ENCODE measurements around the gene MYO10.

MYO10 gene

GRCh38 chr5:16918891-16919671, 17.0 kb downstream of the MYO10 start:
- no peak for FAIRE-seq

GRCh38 chr5:16918156-16918555, 17.9 kb downstream of the MYO10 start:
- no peak for FAIRE-seq
- DNase-seq (ENCODE audit: extremely low spot score, insufficient read length, low read depth): no peak

More at GRCh38 chr5:16918891-16919671, 17.0 kb downstream of the MYO10 start:
- DNase-seq (ENCODE audit: extremely low spot score, insufficient read length, low read depth): no peak

GRCh38 chr5:16916262-16916878, 19.7 kb downstream of the MYO10 start:
- FAIRE-seq: no peak
- DNase-seq (ENCODE audit: extremely low spot score, insufficient read length, low read depth): no peak

GRCh38 chr5:16914584-16914983, 21.5 kb downstream of the MYO10 start:
- FAIRE-seq (no peak), DNase-seq (ENCODE audit: extremely low spot score, insufficient read length, low read depth) (no peak)

GRCh38 chr5:16914108-16914435, 22.0 kb downstream of the MYO10 start:
- FAIRE-seq: no peak

GRCh38 chr5:16913187-16914107, 22.6 kb downstream of the MYO10 start:
- FAIRE-seq: no peak
- no peak for DNase-seq (ENCODE audit: extremely low spot score, insufficient read length, low read depth)

More at GRCh38 chr5:16914108-16914435, 22.0 kb downstream of the MYO10 start:
- no peak for DNase-seq (ENCODE audit: extremely low spot score, insufficient read length, low read depth)

GRCh38 chr5:16912080-16912479, 24.0 kb downstream of the MYO10 start:
- no peak for DNase-seq (ENCODE audit: extremely low spot score, insufficient read length, low read depth)
- FAIRE-seq: no peak

- FAIRE-seq (no peak), DNase-seq (ENCODE audit: extremely low spot score, insufficient read length, low read depth) (no peak)
Measured at GRCh38 chr5:16909464-16909863, 26.6 kb downstream of the MYO10 start.

- DNase-seq (ENCODE audit: extremely low spot score, insufficient read length, low read depth): no peak
- FAIRE-seq: no peak
Measured at GRCh38 chr5:16907270-16907669, 28.8 kb downstream of the MYO10 start.

- DNase-seq (ENCODE audit: extremely low spot score, insufficient read length, low read depth) (no peak), FAIRE-seq (no peak)
Measured at GRCh38 chr5:16906255-16906654, 29.8 kb downstream of the MYO10 start.

GRCh38 chr5:16903480-16904300, 32.4 kb downstream of the MYO10 start:
- FAIRE-seq: no peak
- no peak for DNase-seq (ENCODE audit: extremely low spot score, insufficient read length, low read depth)

GRCh38 chr5:16902846-16903245, 33.2 kb downstream of the MYO10 start:
- DNase-seq (ENCODE audit: extremely low spot score, insufficient read length, low read depth) (no peak), FAIRE-seq (no peak)

- DNase-seq (ENCODE audit: extremely low spot score, insufficient read length, low read depth): no peak
- FAIRE-seq: no peak
Measured at GRCh38 chr5:16901021-16901644, 35.0 kb downstream of the MYO10 start.

- no peak for DNase-seq (ENCODE audit: extremely low spot score, insufficient read length, low read depth)
- no peak for FAIRE-seq
Measured at GRCh38 chr5:16899171-16899570, 36.9 kb downstream of the MYO10 start.

GRCh38 chr5:16897800-16898199, 38.3 kb downstream of the MYO10 start:
- FAIRE-seq (no peak), DNase-seq (ENCODE audit: extremely low spot score, insufficient read length, low read depth) (no peak)

GRCh38 chr5:16897284-16897704, 38.8 kb downstream of the MYO10 start:
- DNase-seq (ENCODE audit: extremely low spot score, insufficient read length, low read depth) (no peak), FAIRE-seq (no peak)

- DNase-seq (ENCODE audit: extremely low spot score, insufficient read length, low read depth) (no peak), FAIRE-seq (no peak)
Measured at GRCh38 chr5:16896767-16897166, 39.3 kb downstream of the MYO10 start.

GRCh38 chr5:16894236-16895057, 41.6 kb downstream of the MYO10 start:
- FAIRE-seq (no peak), DNase-seq (ENCODE audit: extremely low spot score, insufficient read length, low read depth) (no peak)

GRCh38 chr5:16891033-16891432, 45.1 kb downstream of the MYO10 start:
- no peak for DNase-seq (ENCODE audit: extremely low spot score, insufficient read length, low read depth)
- FAIRE-seq: no peak

Measured in GM18507 (cell line).